Fibroblast of skin of scalp (primary cell): ENCODE measurements around the gene MGMT.

Source experiments
- DNase-seq: peaks from one replicate; pipeline ENCODE4 v3.0.0-alpha.2; 2013

Gene MGMT

GRCh38 chr10:129741978-129742741 lies 275.1 kb downstream of the MGMT start:
- DNase-seq, result no peak

DNA sequence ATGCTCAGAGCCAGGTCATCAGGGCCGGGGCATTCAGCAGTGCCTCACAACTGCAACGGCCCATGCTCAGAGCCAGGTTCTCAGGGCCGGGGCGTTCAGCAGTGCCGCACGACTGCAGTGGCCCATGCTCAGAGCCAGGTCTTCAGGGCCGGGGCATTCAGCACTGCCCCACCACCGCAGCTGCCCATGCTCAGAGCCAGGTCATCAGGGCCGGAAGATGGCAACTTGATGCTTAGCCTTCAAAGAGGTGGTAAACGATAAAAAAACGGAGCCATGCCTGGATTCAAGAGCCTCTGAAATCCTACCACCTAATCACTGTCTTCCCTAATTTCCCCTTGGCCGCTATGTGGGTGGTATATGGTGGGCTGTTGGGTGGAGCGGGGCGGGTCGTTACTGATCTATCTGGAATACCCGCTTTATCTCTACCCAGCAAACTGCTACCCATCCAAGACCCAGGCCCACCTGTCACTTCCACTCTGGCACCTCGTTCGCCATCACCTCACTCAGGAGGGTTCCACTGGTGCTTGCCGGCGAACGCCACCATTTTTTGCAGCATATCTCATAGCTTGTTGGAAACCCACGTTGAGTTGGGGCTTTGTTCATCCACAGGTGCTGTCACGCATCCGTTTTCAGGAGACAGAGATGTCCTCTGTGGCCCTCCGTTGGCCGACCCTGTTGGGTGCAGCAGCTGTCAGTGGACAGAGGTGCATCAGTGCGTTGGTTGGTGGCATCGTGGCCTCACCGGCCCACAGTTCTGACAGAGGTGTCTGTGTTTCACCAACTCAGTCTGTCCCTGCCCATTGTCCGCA lies 275.9 kb downstream of the MGMT start:
- no peak for DNase-seq

DNA sequence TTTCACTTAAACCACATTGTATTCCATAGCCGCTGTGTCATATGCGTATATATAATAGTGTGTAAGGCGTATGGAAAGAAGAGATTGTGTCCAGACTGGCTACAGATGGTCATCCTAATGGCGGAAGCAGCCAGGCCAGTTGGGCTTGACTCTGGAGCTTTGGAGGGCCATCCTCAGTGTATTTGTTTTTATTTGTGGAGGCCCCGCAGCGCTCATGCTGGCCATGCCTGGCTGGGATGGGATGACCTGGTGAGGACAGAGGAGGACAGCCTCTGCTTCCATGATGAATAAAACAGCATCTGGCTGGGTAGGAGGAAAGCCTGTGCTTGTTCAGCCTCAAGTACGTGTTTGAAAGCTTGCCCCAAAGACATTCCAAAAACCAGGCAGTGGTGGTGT lies 276.7 kb downstream of the MGMT start:
- no peak for DNase-seq

- DNase-seq, result no peak
Measured at GRCh38 chr10:129744134-129745111, 277.4 kb downstream of the MGMT start.

- no peak for DNase-seq
Measured at GRCh38 chr10:129745186-129745750, 278.2 kb downstream of the MGMT start.

- DNase-seq, result no peak
Measured at GRCh38 chr10:129754211-129755050, 287.4 kb downstream of the MGMT start.

- no peak for DNase-seq
Measured at GRCh38 chr10:129755158-129755591, 288.1 kb downstream of the MGMT start.

DNA sequence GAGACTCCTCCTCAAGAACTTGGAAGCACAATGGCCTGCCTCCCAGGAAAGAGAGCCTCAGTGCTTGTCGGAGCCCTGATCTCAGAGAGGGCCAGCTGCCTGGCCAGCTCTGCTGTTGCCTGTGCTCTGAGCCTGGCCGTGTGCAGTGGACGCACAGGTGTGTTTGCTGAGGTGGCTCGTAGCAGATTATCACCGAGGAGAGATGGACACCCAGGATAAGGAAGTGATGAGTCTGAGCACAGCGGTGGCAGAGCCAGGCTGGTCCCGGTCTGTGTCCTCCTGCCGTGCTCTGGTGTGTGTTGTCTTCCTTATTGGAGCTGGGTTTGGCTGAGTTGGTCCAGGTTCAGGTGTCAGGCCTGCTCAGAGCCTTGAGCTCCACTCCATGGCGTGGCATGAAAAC lies 288.6 kb downstream of the MGMT start:
- no peak for DNase-seq

GRCh38 chr10:129756912-129757901 lies 290.2 kb downstream of the MGMT start:
- no peak for DNase-seq

DNA sequence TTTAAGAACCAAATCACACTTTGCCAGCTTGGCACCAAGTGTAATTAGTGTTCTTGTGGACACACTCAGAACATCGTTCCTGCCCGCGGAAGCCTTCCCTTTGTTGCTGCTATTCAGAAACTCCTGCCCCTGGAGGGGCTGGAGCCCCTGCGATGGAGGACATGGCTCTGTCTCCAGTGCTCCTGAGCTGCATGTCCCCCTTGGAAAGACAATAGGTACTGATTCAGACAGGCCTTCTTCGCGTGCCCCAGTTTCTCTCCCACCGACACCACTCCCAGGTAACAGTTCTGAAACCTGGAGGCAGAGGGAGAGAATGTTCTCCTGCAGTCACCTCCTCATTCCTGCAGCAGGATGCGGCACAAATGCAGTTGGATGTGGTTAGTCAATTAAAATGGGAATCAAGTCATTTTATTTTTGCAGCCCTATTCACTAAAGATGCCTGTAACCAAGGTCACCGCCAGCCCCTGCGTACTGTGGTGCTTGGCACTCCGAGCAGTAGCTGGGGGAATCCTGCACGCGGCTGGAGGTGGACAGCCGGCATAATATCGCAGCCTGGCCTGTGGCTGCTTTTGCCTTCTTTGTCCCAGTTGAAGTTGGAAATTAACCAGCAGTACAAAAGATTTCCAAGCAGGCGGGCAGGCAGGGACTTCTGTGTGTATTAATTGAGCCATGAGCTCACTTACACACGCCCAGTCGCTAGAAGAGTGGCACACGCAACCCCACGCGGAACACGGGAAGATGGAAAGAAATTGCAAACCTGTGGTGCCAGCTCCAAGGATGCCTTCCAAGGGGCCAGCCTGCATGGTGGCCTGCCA lies 291.4 kb downstream of the MGMT start:
- DNase-seq, result no peak

DNA sequence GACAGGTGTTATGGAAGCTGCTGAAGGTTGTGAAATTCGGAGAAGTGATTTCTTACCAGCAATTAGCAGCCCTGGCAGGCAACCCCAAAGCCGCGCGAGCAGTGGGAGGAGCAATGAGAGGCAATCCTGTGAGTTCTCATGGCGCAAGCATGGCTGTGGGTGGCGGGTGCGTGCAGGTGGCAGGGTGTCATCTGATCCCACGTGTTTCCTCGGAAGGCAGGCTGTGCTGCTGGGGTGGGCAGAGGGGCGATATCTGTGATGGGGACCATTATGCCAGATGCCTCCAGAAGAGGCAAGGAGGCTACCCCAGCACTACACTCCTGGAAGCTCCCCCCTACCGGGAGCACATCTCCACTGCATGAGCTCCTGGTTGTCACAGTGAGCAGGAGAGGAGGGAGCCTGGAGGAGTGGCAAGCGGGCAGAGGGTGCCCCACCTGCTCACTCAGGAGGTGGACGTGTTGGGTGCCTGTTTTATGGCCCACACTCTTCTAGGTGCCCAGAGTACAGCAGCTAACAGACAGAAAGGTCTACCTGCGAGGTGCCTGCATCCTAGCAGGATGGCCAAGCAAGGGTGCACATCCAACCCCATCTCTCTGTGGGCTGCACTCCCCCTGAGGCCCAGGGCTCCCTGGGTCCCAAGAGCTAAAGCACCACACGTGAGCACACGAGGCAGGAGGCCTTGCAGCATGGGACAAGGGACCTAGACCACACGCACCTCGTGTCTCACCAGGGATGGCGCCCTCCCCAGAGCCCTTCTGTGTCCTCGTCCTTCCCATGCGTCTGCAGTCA lies 292.4 kb downstream of the MGMT start:
- no peak for DNase-seq

DNA sequence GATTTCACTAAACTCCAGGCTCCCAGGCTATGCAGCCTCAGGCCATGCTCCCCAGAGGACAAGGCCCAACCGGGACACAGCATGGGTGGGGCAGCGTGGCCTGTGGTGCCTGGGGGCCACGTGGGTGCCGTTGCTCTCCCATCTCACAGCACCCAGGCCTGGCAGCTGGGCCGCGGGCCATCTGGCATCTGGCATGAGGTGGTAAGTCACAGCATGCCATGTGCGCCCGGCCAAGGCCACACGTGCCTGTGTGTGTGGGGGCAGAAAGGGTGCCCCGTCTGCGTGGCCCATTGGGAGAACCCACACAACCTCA lies 292.9 kb downstream of the MGMT start:
- no peak for DNase-seq

DNA sequence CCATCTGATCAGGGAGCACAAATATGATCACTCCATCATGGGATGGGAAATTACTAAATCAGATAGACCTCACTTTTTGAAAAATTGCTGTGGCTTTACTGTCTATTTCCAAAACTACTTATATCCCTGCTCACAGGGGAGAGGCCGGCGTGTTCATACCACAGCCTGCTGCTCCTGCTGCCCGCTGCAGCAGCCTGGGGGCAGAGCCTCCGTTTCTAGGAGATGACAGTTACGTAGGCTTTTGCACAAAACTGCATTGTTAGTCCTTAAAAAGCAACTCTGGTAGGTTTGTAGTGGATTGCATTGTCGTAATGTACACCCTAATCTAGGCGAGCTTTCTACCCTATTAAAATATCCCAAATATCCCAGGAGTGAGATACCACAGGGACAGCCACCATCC lies 293.4 kb downstream of the MGMT start:
- DNase-seq, result no peak

DNA sequence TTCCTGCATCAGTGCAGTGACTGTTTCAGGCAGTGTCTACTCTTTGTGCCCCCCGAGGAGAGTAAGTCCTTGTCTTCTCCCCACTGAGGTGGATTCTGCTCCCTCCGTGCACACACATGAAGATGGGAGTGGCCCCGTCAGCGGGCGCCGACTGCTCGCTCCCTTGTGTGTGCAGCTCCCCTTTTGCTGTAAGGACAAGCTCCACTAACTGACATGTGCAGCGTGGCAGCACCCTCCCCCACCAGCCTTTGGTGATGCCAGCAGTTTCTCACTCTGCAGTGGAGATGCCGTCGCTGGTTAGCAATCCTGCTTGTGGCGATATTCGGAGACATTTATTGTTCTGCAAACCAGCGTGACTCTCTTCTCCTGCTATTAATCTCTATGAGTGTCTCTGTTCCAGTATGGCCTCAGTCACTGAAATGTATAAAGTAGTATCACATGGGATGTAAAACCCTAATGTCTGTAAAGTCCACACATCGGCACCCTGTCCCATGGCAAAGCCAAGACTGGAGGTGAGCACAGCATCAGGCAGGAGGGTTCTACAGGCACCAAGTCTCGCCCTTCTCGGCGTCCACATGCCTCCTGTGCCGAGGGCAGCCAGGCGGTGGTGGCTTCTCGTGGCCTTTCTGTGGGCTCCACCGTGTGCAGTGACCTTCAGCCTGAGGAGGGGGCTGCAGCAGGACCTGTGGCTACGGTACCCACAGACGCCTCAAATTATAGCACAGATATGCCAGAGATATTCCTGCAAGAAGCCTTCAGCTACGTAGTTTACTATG lies 294.3 kb downstream of the MGMT start:
- no peak for DNase-seq

DNA sequence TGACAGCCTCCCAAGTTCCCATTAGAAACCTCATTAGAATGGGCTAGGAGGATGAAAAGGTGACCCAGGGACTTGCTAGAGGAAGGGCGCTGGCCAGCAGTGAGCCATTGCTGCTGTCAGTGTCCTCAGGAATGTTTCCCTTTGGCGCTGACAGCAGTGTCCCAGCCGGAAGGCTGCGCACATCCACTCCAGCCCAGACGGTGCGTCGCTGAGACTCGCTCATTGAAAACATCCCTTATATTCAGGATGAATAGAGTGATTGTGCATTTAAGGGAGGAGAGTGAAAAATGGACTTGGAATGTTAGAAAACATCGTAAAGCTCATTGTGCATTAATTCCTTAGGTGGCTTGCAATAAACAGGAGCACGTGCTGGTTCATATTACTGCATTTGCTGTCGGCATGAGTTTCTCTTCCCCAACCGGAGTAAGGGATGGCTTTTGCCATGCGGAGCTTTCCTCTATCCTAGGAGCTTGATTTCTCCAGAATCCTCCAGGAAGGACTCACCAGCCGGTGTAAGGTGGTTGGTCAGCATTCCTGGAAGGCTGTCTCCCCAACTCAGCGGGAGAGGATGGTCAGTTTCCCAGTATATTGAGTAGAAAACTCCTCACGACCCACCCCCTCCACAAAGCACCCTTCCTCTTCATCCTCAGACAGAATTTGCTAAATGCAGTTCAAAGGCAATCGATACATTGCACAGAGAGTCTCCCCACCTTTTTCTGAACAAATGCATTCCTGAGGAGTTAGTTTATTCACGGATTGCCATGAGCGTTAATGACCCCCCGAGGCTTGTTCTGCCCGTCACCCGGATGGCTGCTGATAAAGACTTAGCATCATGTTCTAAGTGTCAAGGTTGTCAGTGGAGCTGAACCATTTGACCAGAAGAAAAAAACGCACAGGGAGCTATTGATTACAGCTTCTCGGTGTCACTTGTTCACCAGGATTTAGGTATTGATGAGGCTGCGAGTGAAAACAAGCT lies 295.2 kb downstream of the MGMT start:
- DNase-seq, result no peak
